T-cell (primary cell): Measurements from ENCODE around the gene KIF27. TPM values are rescaled to one million over a fixed set of nuclear protein-coding genes. Genes with fewer than 3 reads are reported as not detected.
"Not testable (repeated sequence)": the region's sequence is repeated elsewhere in the genome, so short reads cannot be mapped to it uniquely, and the experiment has no call there.

Source experiments
- ATAC-seq, 4 experiments: fragments of 200-7000 bp in 3 of 4; fragments of 150-1000 bp in 1 of 4; cut with Tn5 transposase; replicated peaks in 1 of 4; 1 replicate in 3 of 4; 2 replicates in 1 of 4; pipeline ENCODE4 v1.10.0; 2021; ENCODE audit warnings: moderate library complexity in 3 of 4, mild to moderate bottlenecking in 2 of 4, moderate number of reproducible peaks in 1 of 4
- CTCF ChIA-PET, 2 donors: fragments of 300-600 bp; sonication (Branson Sonifier 250); formaldehyde crosslinking; loops; one replicate each; lab custom pipeline; 2022; ENCODE audit warnings: antibody characterized with exemption in 2 of 2; lab: Charles Lee
- POLR2A ChIA-PET, 2 donors: fragments of 300-600 bp; sonication (Branson Sonifier 250); formaldehyde crosslinking; loops; one replicate each; lab custom pipeline; 2022; ENCODE audit warnings: antibody characterized with exemption in 2 of 2; lab: Charles Lee
- DNase-seq, 35 experiments: peaks; one replicate each; pipeline versions ENCODE4 v3.0.0 to v3.0.0-alpha.2; 2013 to 2023
- H3K27ac ChIP-seq: one replicate; pipeline ENCODE4 v1.5.1; 2013; ENCODE audit warnings: low read length
- H3K27me3 ChIP-seq, 2 experiments: replicated peaks in 1 of 2; 1 replicate in 1 of 2; 2 replicates in 1 of 2; pipeline versions ENCODE4 v1.6.1 to v1.7.0; 2013; ENCODE audit warnings: low read length in 1 of 2, mixed read lengths in 1 of 2; ENCODE audit not compliant: control insufficient read depth in 2 of 2, insufficient read depth in 2 of 2; ENCODE audit errors: extremely low read depth in 1 of 2
- H3K36me3 ChIP-seq, 2 donors: 1 replicate in 1 of 2; 2 replicates in 1 of 2; pipeline versions ENCODE4 v1.6.1 to v1.7.0; 2013; ENCODE audit warnings: low read length in 1 of 2; ENCODE audit not compliant: control insufficient read depth in 2 of 2, insufficient read depth in 1 of 2; ENCODE audit errors: extremely low read depth in 1 of 2
- H3K4me1 ChIP-seq, 2 experiments: 1 replicate in 1 of 2; 2 replicates in 1 of 2; pipeline versions ENCODE4 v1.6.1 to v1.7.0; 2013; ENCODE audit warnings: low read length in 2 of 2, mixed read lengths in 1 of 2; ENCODE audit not compliant: insufficient read depth in 2 of 2, control insufficient read depth in 1 of 2; ENCODE audit errors: extremely low read depth in 1 of 2
- H3K4me3 ChIP-seq, 2 donors: 1 replicate in 1 of 2; 2 replicates in 1 of 2; pipeline versions ENCODE4 v1.5.1 to v1.7.0; 2013; ENCODE audit warnings: mild to moderate bottlenecking in 2 of 2, low read length in 1 of 2, moderate library complexity in 1 of 2; ENCODE audit not compliant: control insufficient read depth in 1 of 2; ENCODE audit errors: extremely low read depth in 1 of 2
- H3K9me3 ChIP-seq: 2 replicates; pipeline ENCODE4 v1.7.0; 2013
- H3K27ac Mint-ChIP-seq, 2 donors: one replicate each; pipeline ENCODE4 v1.8.0; 2020 to 2021; ENCODE audit warnings: mild to moderate bottlenecking in 2 of 2, mixed read lengths in 2 of 2
- H3K27me3 Mint-ChIP-seq, 2 donors: one replicate each; pipeline ENCODE4 v1.8.0; 2021 to 2022; ENCODE audit warnings: mixed read lengths in 2 of 2
- H3K36me3 Mint-ChIP-seq: one replicate; pipeline ENCODE4 v1.8.0; 2021; ENCODE audit warnings: mixed read lengths
- H3K4me1 Mint-ChIP-seq, 3 donors: one replicate each; pipeline ENCODE4 v1.8.0; 2020 to 2022; ENCODE audit warnings: mixed read lengths in 3 of 3, mild to moderate bottlenecking in 1 of 3
- H3K4me3 Mint-ChIP-seq, 3 donors: one replicate each; pipeline ENCODE4 v1.8.0; 2020 to 2022; ENCODE audit warnings: mild to moderate bottlenecking in 3 of 3, mixed read lengths in 3 of 3, moderate library complexity in 3 of 3
- H3K9me3 Mint-ChIP-seq, 3 donors: one replicate each; pipeline ENCODE4 v1.8.0; 2020 to 2022; ENCODE audit warnings: mixed read lengths in 3 of 3
- WGBS: methylation state at CpG from one replicate; pipeline ENCODE4 v1.1.5; 2013; ENCODE audit warnings: missing lambda C conversion rate; ENCODE audit not compliant: insufficient coverage; 5-methylcytosine and 5-hydroxymethylcytosine counted together
- total RNA-seq, 35 experiments: library from RNA in 6 of 35; stranded (reverse) in 6 of 35; fragments of 120-200 nt in 1 of 35; gene quantifications; one replicate each; pipeline versions ENCODE4 v1.2.1 to v1.2.4 and lab custom pipeline; 2013 to 2026

Gene KIF27
- total RNA-seq, 5 donors from 2014 or later (not counting 1 experiment from before 2014, with no cell fraction given): 3.3 to 5.6 (median 4.5) TPM

- H3K9me3 Mint-ChIP-seq, H3K27me3 ChIP-seq, H3K4me3 Mint-ChIP-seq, H3K27me3 Mint-ChIP-seq, CTCF ChIA-PET, DNase-seq, H3K4me1 ChIP-seq, H3K27ac ChIP-seq, POLR2A ChIA-PET, H3K4me3 ChIP-seq, H3K36me3 Mint-ChIP-seq, H3K9me3 ChIP-seq, H3K4me1 Mint-ChIP-seq, H3K27ac Mint-ChIP-seq, ATAC-seq, H3K36me3 ChIP-seq: not testable (repeated sequence)
- WGBS: no CpG with 5 or more reads among the region's 5 CpGs
These were observed 90.7 kb downstream of the KIF27 start for GRCh38 chr9:83830426-83831071.

- POLR2A ChIA-PET, H3K27ac Mint-ChIP-seq, ATAC-seq, H3K4me1 Mint-ChIP-seq, H3K36me3 Mint-ChIP-seq, DNase-seq, H3K4me1 ChIP-seq, H3K4me3 ChIP-seq, H3K27ac ChIP-seq, H3K9me3 Mint-ChIP-seq, CTCF ChIA-PET, H3K27me3 Mint-ChIP-seq, H3K27me3 ChIP-seq, H3K36me3 ChIP-seq, H3K9me3 ChIP-seq, H3K4me3 Mint-ChIP-seq: not testable (repeated sequence)
- no CpG with 5 or more reads among the region's 3 CpGs for WGBS
These were observed 96.1 kb downstream of the KIF27 start for GRCh38 chr9:83824986-83825623.

- Mint-ChIP-seq H3K27ac (peak within 1 kb of the TSS; percentile 75 to 83), H3K4me3 (peak within 1 kb of the TSS; percentile 79 to 85 (median 80)), H3K4me1 (peaks cover 13 to 18% (median 16%) of the 10 kb centered on the region in 3 donors)
- ATAC-seq: peak; percentile 87 to 92 (median 90)
- peak within 1 kb of the TSS; percentile 88 for H3K27ac ChIP-seq
- H3K36me3 ChIP-seq, H3K27me3 ChIP-seq, POLR2A ChIA-PET, H3K9me3 ChIP-seq, H3K4me1 ChIP-seq, H3K9me3 Mint-ChIP-seq, H3K36me3 Mint-ChIP-seq, H3K27me3 Mint-ChIP-seq, CTCF ChIA-PET: not testable (repeated sequence)
- H3K4me3 ChIP-seq: peak within 1 kb of the TSS; percentile 54
- WGBS: 0% methylated on average over 40 of the region's 103 CpGs
- peak; percentile 71 to 91 (median 83) for DNase-seq
These were observed 103.6 kb downstream of the KIF27 start, which contains the start of gene GKAP1 for GRCh38 chr9:83817356-83818278. Gene GKAP1, minus strand, starts transcription at chr9:83817769. Its CDS starts 11,252 bp downstream, at chr9:83806517.

- DNase-seq: peak in 20 of 35 experiments; percentile 0 to 42 (median 10)
- H3K27ac Mint-ChIP-seq: peak overlapping the region; percentile 75 to 83
- H3K27me3 Mint-ChIP-seq, H3K36me3 Mint-ChIP-seq, H3K9me3 ChIP-seq, H3K27me3 ChIP-seq, H3K9me3 Mint-ChIP-seq, H3K36me3 ChIP-seq, H3K4me1 ChIP-seq, CTCF ChIA-PET, H3K27ac ChIP-seq, POLR2A ChIA-PET: not testable (repeated sequence)
- peaks cover 13 to 18% (median 16%) of the 10 kb centered on the region in 3 donors for H3K4me1 Mint-ChIP-seq
- 0% methylated on average over 38 of the region's 38 CpGs for WGBS
- peak overlapping the region; percentile 49 to 54 for H3K4me3 ChIP-seq
- peak overlapping the region; percentile 79 to 85 (median 80) for H3K4me3 Mint-ChIP-seq
- ATAC-seq: peak in 2 of 4 experiments; percentile 5 to 19
These were observed 104.2 kb downstream of the KIF27 start for GRCh38 chr9:83817011-83817355.

- H3K27ac ChIP-seq, H3K4me3 ChIP-seq, H3K4me3 Mint-ChIP-seq, H3K9me3 ChIP-seq, H3K36me3 ChIP-seq, ATAC-seq, H3K9me3 Mint-ChIP-seq, H3K27me3 Mint-ChIP-seq, H3K27ac Mint-ChIP-seq, H3K4me1 ChIP-seq, DNase-seq, CTCF ChIA-PET, H3K27me3 ChIP-seq, POLR2A ChIA-PET: not testable (repeated sequence)
- Mint-ChIP-seq H3K36me3 (peaks cover 11% of the 10 kb centered on the region), H3K4me1 (peaks cover 13 to 19% (median 18%) of the 10 kb centered on the region in 3 donors)
- 100% methylated on average over 3 of the region's 4 CpGs for WGBS
These were observed 106.1 kb downstream of the KIF27 start for GRCh38 chr9:83815120-83815519.

GRCh38 chr9:83809213-83809612, 112.0 kb downstream of the KIF27 start:
- H3K36me3 ChIP-seq, H3K4me3 Mint-ChIP-seq, CTCF ChIA-PET, H3K4me1 ChIP-seq, H3K27ac ChIP-seq, POLR2A ChIA-PET, H3K9me3 ChIP-seq, H3K27ac Mint-ChIP-seq, H3K27me3 Mint-ChIP-seq, H3K4me3 ChIP-seq, ATAC-seq, H3K27me3 ChIP-seq, DNase-seq, H3K9me3 Mint-ChIP-seq, H3K4me1 Mint-ChIP-seq: not testable (repeated sequence)
- no CpG with 5 or more reads among the region's 1 CpG for WGBS
- H3K36me3 Mint-ChIP-seq: peaks cover 21% of the 10 kb centered on the region
